ENCODE measurements around the gene C1orf74.

GRCh38 chr1:209829716-209830115 is 45.4 kb upstream of the C1orf74 start:
- TF ChIP-seq CTCF (IDR thresholded peaks at IDR 0.05 in 4 of 5, conservative IDR thresholded peaks at IDR 0.05 in 1 of 5) (no peak), POLR2A (IDR thresholded peaks at IDR 0.05) (no peak)
